GM18502 (cell line): Measurements from ENCODE around the gene ARHGEF25.
A peak's percentile ranks its signal among the peaks of the same experiment; 100 is the strongest.
"Not testable (repeated sequence)": the region's sequence is repeated elsewhere in the genome, so short reads cannot be mapped to it uniquely, and the experiment has no call there.

Experiments used
- ATAC-seq: cut with Tn5 transposase; IDR thresholded peaks from one replicate; pipeline ENCODE4 v1.9.1; 2021; ENCODE audit warnings: mild to moderate bottlenecking; ENCODE audit not compliant: unreplicated experiment, poor library complexity

ARHGEF25 gene

GRCh38 chr12:57606821-57607220 is 4.4 kb upstream of the ARHGEF25 start:
- no peak for ATAC-seq

- ATAC-seq = no peak
These were observed 3.1 kb upstream of the ARHGEF25 start for GRCh38 chr12:57607958-57608663.

- ATAC-seq = no peak
These were observed 2.0 kb upstream of the ARHGEF25 start for GRCh38 chr12:57609101-57609780.

- ATAC-seq = no peak
These were observed 1.3 kb upstream of the ARHGEF25 start for GRCh38 chr12:57609781-57610553.

GRCh38 chr12:57610554-57611107 is 604 bp upstream of the ARHGEF25 start:
- ATAC-seq = no peak

- ATAC-seq = no peak
These were observed 834 bp downstream of the ARHGEF25 start for GRCh38 chr12:57611827-57612710.

- no peak for ATAC-seq
These were observed 1.6 kb downstream of the ARHGEF25 start for GRCh38 chr12:57612711-57613426.

GRCh38 chr12:57613427-57614109 is 2.3 kb downstream of the ARHGEF25 start:
- no peak for ATAC-seq

- peak; percentile 79 for ATAC-seq
These were observed 3.1 kb downstream of the ARHGEF25 start for GRCh38 chr12:57614178-57614947.

- no peak for ATAC-seq
These were observed 3.8 kb downstream of the ARHGEF25 start for GRCh38 chr12:57614948-57615500.

GRCh38 chr12:57615637-57616036 is 4.4 kb downstream of the ARHGEF25 start:
- ATAC-seq = no peak

- ATAC-seq = no peak
These were observed 5.3 kb downstream of the ARHGEF25 start for GRCh38 chr12:57616383-57617101.

GRCh38 chr12:57617942-57618341 is 6.7 kb downstream of the ARHGEF25 start:
- no peak for ATAC-seq

- ATAC-seq = not testable (repeated sequence)
These were observed 7.2 kb downstream of the ARHGEF25 start for GRCh38 chr12:57618431-57618830.

GRCh38 chr12:57618966-57619433 is 7.8 kb downstream of the ARHGEF25 start:
- no peak for ATAC-seq

GRCh38 chr12:57619434-57620244 is 8.4 kb downstream of the ARHGEF25 start:
- no peak for ATAC-seq
